ENCODE measurements around the gene TNFRSF12A. TPM values are rescaled to one million over a fixed set of nuclear protein-coding genes. Genes with fewer than 3 reads are reported as not detected.

TNFRSF12A gene
- total RNA-seq, 1 experiment from 2014 or later = 156 TPM

GRCh38 chr16:2999929-3000328 lies 20.2 kb upstream of the TNFRSF12A start:
- H3K4me1 ChIP-seq (ENCODE audit: control insufficient read depth, insufficient read depth, low read length) = no peaks in the 10 kb centered on the region
- DNase-seq (ENCODE audit: low read depth, low spot score) (no peak), ATAC-seq (no peak)
- no peaks in the 10 kb centered on the region for H3K9me3 ChIP-seq (ENCODE audit: control insufficient read depth, insufficient read depth, low read depth, low read length)
- intact Hi-C loops (cut with micrococcal nuclease; ENCODE audit: unreplicated experiment) (no loop called here), in situ Hi-C loops (cut with HindIII; ENCODE audit: low pct_unique_long_range_greater_than_20kb, low sequenced_read_pairs) (no loop called here)
- no peak for TF ChIP-seq SIN3A (IDR thresholded peaks at IDR 0.05; ENCODE audit: borderline replicate concordance, insufficient read depth, low read depth, low read length)
- TF ChIP-seq POLR2AphosphoS5 (IDR thresholded peaks at IDR 0.05; ENCODE audit: low read depth, low read length) = no peak
- TF ChIP-seq REST (IDR thresholded peaks at IDR 0.05; ENCODE audit: insufficient read depth in 1 of 2, low read depth in 2 of 2, low read length in 1 of 2) = no peak
- TF ChIP-seq TCF7L2 (IDR thresholded peaks at IDR 0.05; ENCODE audit: low read depth, low read length) = no peak
- TF ChIP-seq, protein P1, sequence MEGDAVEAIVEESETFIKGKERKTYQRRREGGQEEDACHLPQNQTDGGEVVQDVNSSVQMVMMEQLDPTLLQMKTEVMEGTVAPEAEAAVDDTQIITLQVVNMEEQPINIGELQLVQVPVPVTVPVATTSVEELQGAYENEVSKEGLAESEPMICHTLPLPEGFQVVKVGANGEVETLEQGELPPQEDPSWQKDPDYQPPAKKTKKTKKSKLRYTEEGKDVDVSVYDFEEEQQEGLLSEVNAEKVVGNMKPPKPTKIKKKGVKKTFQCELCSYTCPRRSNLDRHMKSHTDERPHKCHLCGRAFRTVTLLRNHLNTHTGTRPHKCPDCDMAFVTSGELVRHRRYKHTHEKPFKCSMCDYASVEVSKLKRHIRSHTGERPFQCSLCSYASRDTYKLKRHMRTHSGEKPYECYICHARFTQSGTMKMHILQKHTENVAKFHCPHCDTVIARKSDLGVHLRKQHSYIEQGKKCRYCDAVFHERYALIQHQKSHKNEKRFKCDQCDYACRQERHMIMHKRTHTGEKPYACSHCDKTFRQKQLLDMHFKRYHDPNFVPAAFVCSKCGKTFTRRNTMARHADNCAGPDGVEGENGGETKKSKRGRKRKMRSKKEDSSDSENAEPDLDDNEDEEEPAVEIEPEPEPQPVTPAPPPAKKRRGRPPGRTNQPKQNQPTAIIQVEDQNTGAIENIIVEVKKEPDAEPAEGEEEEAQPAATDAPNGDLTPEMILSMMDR (IDR thresholded peaks at IDR 0.05) = no peak
- POLR2A ChIA-PET = interaction anchor here (0.6 kb wide), 1 partner anchor 27 kb away, joined by 5 read pairs; no protein-coding TSS in a partner anchor
- no peaks in the 10 kb centered on the region for H3K36me3 ChIP-seq (ENCODE audit: control insufficient read depth, insufficient read depth, low read length)
- no peak overlapping the region for H3K27ac ChIP-seq (ENCODE audit: low read length)
- no TSS peak for BruUV-seq (replicated peaks)
- no peaks in the 10 kb centered on the region for H3K27me3 ChIP-seq (ENCODE audit: control insufficient read depth, insufficient read depth, low read length)
- H3K4me3 ChIP-seq (ENCODE audit: low read depth in 2 of 2, low read length in 2 of 2) = no peak overlapping the region
- CTCF ChIA-PET = no interaction called here

DNA sequence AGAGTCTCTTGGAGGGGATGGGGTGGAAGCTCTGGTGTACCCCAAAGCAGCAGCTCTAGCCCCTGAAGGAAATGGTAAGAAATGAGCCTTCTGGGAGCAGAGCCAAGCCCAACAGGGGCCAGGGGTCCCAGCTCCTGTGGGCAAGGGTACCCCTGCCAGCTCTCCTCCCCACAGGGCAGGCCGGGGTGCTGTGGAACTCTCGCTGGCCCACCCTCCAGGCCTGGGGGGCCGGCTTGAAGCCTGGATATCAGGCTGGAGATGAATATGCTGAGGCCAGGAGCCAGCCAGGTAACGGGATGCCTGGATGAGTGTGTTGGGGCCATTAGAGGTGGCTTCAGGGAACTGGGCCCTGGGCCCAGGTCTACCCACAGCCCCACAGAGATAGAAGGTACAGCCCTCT lies 19.6 kb upstream of the TNFRSF12A start:
- Histone ChIP-seq H3K9me3 (ENCODE audit: control insufficient read depth, insufficient read depth, low read depth, low read length) (no peaks in the 10 kb centered on the region), H3K4me3 (ENCODE audit: low read depth in 2 of 2, low read length in 2 of 2) (no peak overlapping the region), H3K4me1 (ENCODE audit: control insufficient read depth, insufficient read depth, low read length) (peaks cover under 1% of the 10 kb centered on the region; the same call in 1 of the 2 replicates), H3K27me3 (ENCODE audit: control insufficient read depth, insufficient read depth, low read length) (no peaks in the 10 kb centered on the region), H3K36me3 (ENCODE audit: control insufficient read depth, insufficient read depth, low read length) (no peaks in the 10 kb centered on the region), H3K27ac (ENCODE audit: low read length) (no peak overlapping the region)
- BruUV-seq (replicated peaks) = no TSS peak
- DNase-seq (ENCODE audit: low read depth, low spot score) = no peak
- intact Hi-C loops (cut with micrococcal nuclease; ENCODE audit: unreplicated experiment) = no loop called here
- ATAC-seq = no peak
- CTCF ChIA-PET = no interaction called here
- TF ChIP-seq REST (IDR thresholded peaks at IDR 0.05; ENCODE audit: insufficient read depth in 1 of 2, low read depth in 2 of 2, low read length in 1 of 2) (no peak), POLR2AphosphoS5 (IDR thresholded peaks at IDR 0.05; ENCODE audit: low read depth, low read length) (no peak), TCF7L2 (IDR thresholded peaks at IDR 0.05; ENCODE audit: low read depth, low read length) (no peak), SIN3A (IDR thresholded peaks at IDR 0.05; ENCODE audit: borderline replicate concordance, insufficient read depth, low read depth, low read length) (no peak)
- TF ChIP-seq, protein P1 (IDR thresholded peaks at IDR 0.05) = no peak
- in situ Hi-C loops (cut with HindIII; ENCODE audit: low pct_unique_long_range_greater_than_20kb, low sequenced_read_pairs) = no loop called here
- POLR2A ChIA-PET = interaction anchor here (0.6 kb wide), 1 partner anchor 27 kb away, joined by 5 read pairs; no protein-coding TSS in a partner anchor
